SU-DHL-6 (cell line): ENCODE measurements around the gene JMJD6.

Experiments
- EZH2phosphoT487 ChIP-seq: fragments of 200-600 bp; sonication (generic), shearing (Covaris generic); conservative IDR thresholded peaks from 2 replicates; pipeline ENCODE4 v1.6.1; 2018; ENCODE audit warnings: mild to moderate bottlenecking, antibody characterized with exemption, low read length, moderate library complexity, mixed read lengths
- TF ChIP-seq, protein P1 (sequence below): fragments of 200-600 bp; sonication (generic); IDR thresholded peaks from one replicate; pipeline ENCODE4 v1.5.1; 2017; ENCODE audit warnings: antibody characterized with exemption, mild to moderate bottlenecking, low read length, moderate library complexity; ENCODE audit not compliant: insufficient read depth, poor library complexity, severe bottlenecking

- TF ChIP-seq, protein P1, sequence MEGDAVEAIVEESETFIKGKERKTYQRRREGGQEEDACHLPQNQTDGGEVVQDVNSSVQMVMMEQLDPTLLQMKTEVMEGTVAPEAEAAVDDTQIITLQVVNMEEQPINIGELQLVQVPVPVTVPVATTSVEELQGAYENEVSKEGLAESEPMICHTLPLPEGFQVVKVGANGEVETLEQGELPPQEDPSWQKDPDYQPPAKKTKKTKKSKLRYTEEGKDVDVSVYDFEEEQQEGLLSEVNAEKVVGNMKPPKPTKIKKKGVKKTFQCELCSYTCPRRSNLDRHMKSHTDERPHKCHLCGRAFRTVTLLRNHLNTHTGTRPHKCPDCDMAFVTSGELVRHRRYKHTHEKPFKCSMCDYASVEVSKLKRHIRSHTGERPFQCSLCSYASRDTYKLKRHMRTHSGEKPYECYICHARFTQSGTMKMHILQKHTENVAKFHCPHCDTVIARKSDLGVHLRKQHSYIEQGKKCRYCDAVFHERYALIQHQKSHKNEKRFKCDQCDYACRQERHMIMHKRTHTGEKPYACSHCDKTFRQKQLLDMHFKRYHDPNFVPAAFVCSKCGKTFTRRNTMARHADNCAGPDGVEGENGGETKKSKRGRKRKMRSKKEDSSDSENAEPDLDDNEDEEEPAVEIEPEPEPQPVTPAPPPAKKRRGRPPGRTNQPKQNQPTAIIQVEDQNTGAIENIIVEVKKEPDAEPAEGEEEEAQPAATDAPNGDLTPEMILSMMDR = no peak
- TF ChIP-seq EZH2phosphoT487 = no peak
These were observed 51.8 kb downstream of the JMJD6 start for GRCh38 chr17:76674600-76674999.
